Activated CD4-positive, CD25-positive, alpha-beta regulatory T cell treated with anti-CD3 and anti-CD28 coated beads, Interleukin-2, amount 50 U/mL, for 16 hours (primary cell): ENCODE data around the gene GALNTL6.

ENCODE experiments used
- DNase-seq: peaks from one replicate; pipeline ENCODE4 v3.0.0-alpha.2; 2020; ENCODE audit warnings: low read depth, low spot score

GALNTL6 gene

DNA sequence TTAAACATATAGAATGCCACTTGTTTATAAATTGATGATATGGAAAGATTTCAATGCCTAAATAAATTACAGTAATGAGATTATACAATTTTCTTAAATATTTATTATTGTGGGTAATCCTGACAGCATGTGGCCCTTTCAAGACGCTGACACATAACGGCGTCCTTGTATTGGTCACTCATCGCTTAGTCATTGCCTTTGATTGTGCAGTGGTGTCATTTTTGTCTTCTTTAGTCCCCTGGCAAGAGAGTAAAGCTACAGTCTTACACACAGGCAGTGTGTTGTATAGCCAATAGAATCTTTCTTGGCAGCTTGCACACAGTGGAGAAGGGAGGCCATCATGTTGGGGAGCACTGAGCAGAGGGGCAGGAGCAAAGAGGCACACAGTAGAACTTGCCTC, 993.6 kb downstream of the GALNTL6 start:
- no peak for DNase-seq

DNA sequence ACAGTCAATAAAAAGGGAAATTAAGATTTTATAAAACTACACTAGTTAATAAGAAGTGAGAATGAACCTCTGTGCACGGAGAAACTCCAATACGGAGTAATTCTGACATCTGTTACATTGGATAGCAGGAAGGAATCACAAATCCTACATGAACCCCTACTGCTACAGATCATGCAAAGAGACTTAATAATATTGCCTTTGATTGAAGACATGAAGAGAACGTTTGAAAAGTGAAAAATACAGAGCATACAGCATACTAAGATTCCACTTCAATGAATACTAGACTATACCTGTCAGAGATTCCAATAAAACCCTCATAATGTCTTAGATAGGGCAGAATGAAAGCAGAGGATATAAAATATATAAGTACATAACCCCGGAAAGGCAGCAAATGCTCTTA, 995.0 kb downstream of the GALNTL6 start:
- no peak for DNase-seq

DNA sequence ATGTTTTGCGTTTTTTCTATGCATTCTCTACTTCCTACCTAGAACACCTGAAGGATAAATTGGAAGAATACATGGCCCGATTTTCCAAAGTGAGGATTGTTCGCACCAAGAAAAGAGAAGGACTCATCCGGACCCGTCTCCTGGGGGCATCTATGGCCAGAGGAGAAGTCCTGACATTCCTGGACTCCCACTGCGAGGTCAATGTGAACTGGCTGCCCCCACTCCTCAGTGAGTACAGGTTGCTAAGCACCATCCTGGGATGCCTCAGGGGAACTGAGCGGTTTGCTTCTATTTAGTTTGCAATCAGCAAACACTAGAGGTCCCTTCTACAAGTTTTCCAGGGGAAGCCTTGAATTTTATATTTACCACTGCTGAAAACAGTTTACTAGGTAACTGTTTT, 996.1 kb downstream of the GALNTL6 start:
- no peak for DNase-seq

DNA sequence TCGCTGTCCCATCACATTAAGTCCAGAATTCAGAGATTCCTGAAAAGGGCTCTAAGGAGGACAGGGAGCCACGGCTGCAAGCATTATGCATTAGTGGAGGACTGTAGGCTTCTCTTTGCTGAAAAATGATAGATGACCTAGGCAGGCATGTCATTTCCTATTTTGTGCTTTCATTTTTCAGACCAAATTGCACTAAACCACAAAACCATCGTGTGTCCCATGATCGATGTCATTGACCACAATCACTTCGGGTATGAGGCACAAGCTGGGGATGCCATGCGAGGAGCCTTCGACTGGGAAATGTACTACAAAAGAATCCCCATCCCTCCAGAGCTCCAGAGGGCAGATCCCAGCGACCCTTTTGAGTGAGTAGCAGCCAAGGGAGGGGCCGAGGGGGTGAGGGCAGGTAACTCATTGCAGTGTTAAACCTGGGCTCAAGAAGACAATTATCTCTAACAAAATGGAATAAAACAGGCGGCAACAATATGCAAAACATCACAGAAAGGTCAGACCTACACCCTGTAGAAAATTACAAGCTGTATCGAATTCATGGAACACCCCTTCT, 1000.2 kb downstream of the GALNTL6 start:
- DNase-seq: no peak

DNA sequence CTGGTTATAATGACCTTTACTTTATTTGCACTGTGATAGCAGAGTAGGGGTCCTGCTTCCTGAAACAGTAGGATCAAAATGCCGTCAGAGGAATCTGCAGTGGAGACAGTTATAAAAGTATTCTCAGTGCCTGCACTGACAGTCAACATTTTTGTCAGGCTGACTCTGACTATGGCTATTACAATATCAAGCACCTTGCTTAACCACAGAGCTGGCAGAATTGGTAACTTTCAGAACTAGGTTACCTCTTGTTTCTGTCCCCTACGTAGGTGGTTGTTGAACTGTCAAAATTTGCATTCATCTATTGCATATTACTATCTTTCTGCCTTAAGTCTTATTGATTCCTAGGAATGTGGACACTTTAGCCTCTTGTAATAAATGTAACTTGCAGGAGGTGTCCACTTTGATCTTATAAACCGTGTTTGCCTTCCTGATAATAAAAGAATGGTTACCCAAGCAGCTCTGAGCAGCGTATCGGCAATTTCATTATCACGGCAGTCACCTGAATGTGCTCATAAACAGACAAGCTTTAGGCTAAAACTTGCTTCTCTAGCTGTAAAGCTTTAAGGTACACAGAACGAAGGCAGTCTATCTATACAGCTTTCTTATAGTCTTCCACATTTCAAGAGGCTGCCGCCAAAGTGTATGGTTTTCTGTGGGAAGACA, 1002.4 kb downstream of the GALNTL6 start:
- no peak for DNase-seq

DNA sequence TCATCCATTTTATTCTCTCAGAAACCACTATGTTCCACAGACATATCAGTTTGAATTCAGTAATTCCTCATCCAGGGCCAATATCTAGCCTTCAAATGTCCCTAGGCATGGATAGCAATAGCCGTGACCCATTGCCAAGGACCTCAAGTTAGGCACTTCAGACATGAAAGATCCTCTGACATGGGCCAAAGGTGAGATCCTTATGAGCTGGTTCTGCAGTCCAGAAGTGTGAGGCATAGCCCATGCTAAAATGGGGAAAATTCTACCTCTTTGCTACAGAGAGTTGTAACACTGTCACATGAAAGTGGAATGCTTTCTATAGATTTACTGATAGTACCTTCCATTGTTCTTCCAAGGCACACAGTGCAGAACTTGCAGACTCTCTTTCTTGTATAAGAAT, 1005.7 kb downstream of the GALNTL6 start:
- no peak for DNase-seq

DNA sequence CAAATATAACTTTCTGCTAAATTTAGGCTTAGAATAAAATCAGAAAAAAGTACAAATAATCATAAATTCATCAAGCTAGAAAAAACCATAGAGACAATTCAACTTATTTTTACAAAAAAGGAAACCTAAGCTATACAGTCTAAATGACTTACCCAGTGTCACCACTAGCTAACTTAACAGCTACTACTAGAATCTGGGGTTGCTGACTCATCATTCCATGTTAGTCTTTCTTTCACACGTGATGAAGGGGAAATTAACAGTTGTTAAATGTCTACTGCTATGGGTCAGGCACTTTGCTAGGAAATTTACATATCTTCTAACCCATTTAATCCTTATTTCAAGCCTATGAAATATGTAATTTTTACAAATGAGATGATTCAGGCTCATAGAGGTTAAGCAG, 1006.1 kb downstream of the GALNTL6 start:
- no peak for DNase-seq

DNA sequence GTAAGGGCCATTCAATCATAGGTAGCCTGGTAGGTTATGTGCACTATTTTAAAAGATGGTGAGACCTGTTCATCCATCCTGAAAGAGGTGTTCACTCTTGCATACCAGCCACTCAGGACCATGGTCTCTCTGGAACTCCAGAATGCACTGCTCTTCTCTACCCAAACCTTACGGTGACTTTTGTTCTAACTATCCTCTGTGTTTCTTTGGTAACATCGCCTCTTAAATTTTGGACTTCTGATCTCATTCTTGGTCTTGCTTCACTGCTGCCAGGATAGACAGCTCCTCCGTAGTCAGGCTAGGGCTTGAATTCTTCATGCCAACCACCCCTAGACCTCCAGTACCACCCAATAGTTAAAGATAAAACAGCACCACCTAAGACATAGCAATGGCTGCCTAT, 1009.1 kb downstream of the GALNTL6 start:
- no peak for DNase-seq

DNA sequence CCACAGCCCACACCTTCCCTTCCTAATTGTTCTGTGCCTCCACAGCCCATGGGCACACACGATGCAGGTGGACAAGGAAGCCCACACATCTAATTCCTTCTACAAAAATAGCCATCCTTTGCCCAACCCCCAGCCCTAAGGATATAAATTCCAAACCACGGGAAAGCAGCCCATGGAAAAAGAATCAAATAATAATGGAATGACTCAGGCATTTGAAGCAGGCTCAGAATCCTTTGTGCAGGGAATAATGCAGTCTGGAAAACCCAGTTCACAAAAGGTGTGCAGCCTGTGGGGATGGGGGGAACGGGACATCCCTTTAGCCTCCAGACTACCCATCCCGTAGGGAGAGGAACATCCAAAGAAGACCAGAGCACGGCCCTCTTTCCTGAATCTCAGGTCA, 1013.1 kb downstream of the GALNTL6 start:
- DNase-seq: no peak

DNA sequence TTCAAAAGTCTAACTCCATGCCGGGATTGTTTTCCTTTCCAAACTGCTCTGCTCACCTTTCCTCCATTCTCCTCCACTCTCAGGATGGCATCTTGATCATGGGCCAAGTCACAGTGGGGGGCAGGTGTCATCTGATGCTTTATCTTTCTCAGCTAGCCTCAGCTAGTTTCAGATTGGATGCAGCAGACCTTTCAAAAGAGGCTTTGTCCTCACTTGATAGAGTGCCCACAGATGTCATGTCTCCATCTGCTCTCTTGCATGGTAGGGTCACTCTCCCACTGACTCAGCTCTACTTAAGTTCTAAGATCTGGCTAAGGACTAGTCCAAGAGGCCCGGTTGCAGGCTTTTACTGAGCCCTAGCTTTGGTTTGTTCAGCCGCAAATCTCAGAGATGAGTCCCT, 1013.7 kb downstream of the GALNTL6 start:
- no peak for DNase-seq

DNA sequence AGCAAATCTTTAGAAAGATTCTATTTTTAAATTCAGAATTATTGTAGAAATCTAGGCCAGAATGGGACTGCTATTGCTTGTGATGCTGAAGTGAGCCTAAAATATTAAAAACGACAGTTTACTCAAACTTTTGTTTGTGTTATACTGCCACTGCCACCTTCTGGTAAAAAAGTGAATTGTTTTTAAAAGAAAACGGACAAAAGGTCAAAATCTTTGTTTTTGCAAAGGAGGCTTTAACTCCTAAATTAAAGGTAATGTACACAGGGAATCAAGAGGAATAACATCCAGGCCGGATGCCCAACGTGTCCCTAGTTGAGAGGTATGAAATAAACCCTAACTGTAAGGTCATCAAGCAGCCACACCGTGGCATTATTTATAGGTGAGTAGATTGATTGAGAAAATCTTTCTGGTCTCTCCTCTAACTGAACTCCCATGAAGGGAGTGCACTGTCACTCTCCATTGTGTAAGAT, 1017.1 kb downstream of the GALNTL6 start:
- DNase-seq: no peak

DNA sequence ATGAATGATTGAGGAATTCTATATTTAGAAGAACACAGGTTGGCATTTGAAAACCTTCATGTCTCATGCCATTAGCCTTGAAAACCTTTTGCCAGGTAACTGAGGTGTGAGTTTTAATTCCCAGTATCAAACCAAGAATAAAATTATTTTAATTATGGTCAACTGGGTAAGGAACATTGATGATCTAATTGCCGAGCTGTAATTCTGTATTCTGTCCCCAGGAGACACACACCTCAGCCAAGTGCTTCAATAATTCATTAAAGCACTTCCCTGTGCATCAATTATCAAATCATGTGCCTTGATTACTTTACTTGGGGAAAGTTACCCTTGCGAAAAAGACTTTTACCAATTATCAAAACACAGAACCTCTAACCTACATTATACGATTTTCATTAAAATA, 1023.5 kb downstream of the GALNTL6 start:
- no peak for DNase-seq

DNA sequence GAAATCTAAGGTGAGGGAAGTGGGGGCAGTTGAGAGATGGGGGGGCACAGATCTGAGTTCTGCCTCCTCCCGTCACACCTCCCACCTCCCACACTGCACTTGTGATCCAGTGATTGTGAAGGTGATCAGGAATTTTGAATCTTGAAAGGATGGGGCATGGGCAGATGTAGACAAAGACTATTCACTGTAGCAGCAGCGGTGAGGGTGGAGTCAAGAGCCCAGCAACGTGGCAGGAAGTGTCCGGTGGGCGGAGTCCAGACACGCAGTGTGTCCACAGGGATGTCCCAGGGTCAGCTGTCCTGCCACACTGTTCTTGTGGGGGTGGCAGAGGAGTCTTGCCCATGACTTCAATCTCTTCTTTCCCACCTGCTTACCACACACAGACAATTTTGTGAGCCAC, 1024.9 kb downstream of the GALNTL6 start:
- DNase-seq: no peak

DNA sequence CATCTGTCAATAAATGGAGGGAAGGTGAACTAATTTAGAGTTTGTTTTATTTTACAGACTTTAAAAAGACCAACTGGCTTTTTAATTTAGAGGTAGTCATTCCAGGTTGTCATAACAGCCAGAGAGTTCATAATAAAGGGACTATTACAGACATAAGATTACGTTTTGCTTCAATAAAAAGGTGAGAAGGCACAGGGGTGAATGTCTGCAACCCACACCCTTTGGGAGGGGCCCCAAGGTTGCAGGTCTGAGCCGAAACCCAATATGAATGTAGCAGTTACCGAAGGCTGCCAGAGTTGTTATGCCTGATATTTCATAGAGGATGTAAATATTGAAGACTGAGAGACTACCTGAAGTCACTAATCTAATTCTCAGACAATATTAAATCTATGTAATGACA, 1025.7 kb downstream of the GALNTL6 start:
- no peak for DNase-seq

DNA sequence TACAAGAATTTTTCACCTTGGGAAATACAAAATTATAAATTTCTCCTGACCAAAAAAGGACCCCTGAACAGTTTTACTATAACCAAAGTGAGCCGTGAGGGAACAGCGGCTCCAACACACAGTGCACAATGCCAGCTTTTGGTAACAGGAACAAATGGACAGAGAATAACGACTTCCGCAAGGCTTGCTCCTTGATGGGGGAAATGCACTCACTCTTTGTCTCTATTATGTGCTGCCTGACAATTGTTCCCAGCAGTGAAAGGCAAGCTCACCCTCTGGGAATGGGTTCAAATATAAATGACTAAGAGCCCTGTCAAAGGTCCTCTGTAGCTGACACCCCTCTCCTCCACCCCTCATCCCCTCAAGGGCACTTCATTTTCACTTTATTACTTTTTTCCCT, 1029.6 kb downstream of the GALNTL6 start:
- no peak for DNase-seq

DNA sequence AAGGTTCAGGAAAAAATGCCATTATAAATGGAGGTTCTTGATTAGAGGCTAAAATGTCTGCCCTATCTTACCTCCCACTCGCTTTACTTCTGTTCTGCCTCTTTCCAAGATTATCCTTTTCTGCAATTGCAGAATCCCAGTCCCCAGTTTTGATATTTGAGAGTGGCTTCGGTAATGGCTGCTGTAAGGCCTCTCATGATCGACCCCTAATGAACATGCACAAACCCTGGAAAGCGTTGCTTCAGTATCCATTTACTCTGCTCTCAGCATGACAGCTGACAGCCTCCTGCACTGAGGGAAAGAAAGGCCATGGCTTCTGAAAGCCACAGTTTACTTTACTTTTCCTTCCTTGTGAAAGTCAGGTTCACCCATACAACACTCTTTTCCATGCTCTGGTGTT, 1030.0 kb downstream of the GALNTL6 start:
- no peak for DNase-seq

DNA sequence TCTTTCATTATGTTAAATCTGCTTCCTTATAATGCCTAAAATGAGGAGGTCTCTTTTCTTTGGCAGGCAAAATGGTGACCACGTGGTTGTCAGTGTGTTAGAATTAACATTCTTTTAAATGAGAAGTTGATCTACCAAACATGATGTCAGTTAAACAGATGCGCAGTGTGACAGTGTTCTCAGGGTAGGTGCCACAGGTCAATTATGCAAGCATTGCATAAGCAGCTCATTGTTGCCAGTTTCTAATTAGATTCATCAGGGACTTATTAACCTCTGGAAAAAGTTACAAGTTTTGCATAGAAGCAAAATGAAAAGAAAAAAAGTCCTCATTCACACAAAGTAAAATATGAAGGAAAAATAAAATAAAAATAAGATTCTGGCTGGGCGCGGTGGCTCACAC, 1031.4 kb downstream of the GALNTL6 start:
- DNase-seq: no peak

DNA sequence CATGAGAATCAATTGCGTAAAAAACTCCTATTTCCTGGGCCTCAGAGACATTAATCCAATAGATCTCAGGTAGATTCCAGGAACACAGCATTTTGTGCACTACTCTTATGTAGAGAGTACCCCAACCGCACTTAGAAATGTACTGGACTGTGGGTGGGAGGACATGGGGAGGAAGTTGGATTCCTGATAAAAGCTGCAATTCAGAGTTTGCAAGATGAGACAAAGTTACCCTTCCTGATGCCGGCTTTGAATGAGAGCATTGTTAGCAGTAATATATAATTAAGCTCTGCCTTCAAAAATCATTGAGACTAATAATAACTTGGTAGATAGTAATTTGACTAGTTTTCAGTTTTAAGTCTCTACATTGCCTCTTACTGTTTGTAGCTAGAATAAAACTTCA, 1032.1 kb downstream of the GALNTL6 start:
- DNase-seq: no peak

DNA sequence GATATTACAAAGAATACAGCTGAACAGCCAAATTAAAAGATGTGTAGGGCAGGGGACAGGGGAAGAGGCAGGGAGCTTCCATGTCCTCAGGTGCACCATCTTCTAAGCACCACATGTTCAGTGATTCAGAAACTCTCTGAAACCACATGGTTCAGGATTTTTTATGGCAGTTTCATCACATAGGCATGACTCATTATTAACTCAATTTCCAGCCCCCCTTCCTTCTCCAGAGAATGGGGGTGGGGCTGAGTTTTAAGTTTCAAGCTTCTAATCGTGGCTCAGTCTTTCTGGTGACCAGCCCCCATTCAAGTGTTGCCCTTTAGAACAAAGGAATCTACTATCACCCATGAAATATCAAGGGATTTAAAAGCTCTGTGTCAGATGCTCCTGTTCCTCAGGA, 1037.6 kb downstream of the GALNTL6 start:
- DNase-seq: no peak

DNA sequence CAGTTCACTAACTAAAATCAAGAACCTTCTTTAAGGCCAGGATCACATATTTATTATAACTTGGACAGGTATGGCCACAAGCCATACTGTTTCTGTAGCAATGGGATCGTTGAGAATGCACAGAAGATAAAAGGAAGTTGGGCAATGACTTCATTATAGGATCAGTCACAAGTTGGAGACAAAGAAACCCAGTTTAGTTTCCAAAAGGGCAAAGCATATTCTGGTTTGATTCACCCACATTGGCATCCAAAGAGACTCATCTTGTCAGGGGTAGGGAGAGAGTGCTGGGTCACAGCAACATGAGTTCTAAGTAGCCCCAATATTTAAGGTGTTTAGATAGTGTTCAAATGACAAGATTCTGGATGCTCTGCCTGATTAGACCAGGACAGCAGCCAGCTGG, 1038.3 kb downstream of the GALNTL6 start:
- no peak for DNase-seq

DNA sequence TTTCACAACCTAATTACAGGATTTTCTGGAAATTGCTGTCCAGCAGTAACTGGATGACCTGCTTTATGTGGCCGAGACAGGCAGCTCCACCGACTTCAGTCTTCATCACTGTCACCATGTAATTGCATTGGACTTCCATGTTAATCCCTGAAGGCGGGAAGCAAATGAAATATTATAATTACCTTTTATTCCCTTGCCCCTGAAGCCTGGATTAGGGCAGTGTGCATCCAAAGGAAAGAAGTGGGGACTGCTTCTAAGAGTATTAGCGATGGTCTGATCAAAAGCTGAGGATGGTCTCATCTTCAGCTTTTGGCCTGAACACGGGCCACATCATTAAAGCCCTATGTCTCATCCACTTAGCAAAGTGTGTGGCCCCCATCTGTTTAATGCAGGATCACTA, 1043.8 kb downstream of the GALNTL6 start:
- no peak for DNase-seq

DNA sequence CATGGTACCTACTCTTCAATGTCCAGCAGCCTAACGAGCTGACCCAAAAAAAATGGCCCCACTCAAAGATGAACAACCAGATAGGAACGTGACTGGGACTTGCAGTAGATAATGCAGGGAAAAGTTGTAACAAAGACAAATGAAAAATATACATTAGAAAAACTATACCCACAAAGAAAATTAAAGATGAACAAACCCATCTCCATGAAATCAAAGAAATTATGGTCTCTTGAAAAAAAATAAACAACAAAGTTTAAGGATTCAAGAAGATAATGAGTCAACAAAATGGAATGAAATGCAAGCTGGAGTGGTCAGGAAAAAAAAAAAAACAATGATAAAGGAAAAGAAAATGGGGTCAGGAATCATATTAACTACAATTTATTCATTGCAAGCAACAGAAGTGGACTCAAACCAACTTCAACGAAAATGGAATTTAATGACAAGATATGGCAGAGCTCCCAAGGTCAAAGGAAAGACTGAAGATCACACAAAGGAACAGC, 1045.6 kb downstream of the GALNTL6 start:
- no peak for DNase-seq

DNA sequence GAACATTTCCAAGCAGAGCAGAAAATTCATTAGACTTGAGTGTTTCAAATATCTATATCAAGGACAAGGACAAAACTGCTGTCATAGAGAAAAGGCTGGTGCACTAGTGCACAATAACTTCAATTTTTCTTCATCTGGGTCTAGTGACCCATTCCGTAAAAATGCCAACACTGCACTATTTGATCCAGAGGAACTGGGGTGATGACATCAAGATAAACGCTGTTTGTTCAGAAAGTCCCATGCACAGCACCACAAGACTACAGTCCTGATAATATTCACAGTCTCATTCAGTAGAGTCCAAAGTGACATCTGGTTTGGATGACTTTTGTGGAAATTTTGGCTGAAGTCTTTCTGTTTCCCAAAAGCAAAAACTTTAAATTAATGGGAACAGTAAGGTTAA, 1051.9 kb downstream of the GALNTL6 start:
- no peak for DNase-seq
